ENCODE results near the gene ALKBH8. TPM values are rescaled to one million over a fixed set of nuclear protein-coding genes. Genes with fewer than 3 reads are reported as not detected.

ALKBH8 gene
- total and polyA plus RNA-seq, 2 of the 8 experiments (the other 6 are each of a cell fraction or from before 2014, with no cell fraction given) = 3.6 to 11.9 TPM

DNA sequence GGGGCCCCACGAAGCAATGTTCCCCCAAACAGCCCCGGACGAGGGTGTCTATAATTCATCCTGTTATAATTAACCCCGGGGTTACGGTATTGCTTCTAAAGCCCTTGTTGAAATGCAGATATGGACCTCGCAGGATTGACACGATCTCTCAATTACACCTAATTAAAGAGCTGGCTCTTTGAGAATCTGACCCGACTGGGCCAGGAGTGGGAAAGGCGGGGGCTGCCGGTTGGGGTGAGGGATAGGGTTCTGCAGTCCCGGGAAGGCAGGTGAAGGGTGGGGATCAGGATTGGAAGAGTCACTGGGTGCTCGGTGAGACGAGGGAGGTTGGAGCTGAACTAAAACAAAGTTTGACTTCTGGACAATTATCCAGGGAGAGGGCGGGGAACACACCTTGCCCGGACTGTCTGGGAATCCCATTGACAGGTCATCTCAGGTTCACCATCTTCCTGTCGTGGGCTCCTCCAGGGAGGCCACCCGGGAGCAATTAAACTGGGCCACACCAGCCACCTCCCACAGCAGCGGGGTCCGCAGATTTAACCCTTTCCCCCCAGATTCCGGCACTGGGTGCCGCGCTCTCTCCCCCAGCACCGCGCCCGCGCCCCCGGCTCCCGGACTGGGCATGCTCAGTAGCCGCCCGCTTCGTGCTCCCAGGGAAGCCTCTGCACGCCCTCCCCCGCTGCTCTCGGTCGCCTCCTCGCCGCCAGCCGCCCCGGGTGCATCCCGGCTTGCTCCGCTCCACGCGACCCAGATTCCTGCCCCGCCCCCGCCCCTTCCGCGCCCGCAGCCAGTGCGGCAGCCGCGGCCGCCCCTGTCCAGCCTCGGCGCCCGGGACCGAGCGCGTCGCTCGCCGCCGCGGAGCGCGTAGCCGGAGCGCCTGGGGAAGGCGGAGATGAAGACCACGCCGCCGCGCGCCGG, 25.2 kb upstream of the ALKBH8 start, which contains the start of gene ELMOD1:
ELMOD1 (plus strand) TSS at position 688 of the 918 bp plus-strand sequence. CDS start 27,043 bp downstream, outside the sequence.
- Histone ChIP-seq H2BK12ac (ENCODE audit: low read depth, low read length) (no peak within 1 kb of the TSS), H4K8ac (ENCODE audit: extremely low read depth, insufficient read depth, low read length) (no peak within 1 kb of the TSS; the same call in 1 of the 2 replicates), H4K91ac (replicated peaks; ENCODE audit: insufficient read length, low read length) (no peak within 1 kb of the TSS), H3K9ac (replicated peaks in 1 of 4; ENCODE audit: extremely low read depth in 1 of 4, low read depth in 3 of 4, low read length in 3 of 4) (peak within 1 kb of the TSS in 3 of 4 experiments; percentile 9 to 29 (median 19); a peak in 1 of 7 replicates), H3K36me3 (ENCODE audit: control insufficient read depth in 2 of 4, insufficient read depth in 4 of 4, low read length in 3 of 4) (no peaks in the 10 kb centered on the region), H3K23me2 (ENCODE audit: low read depth, low read length) (peaks cover 11% of the 10 kb centered on the region), H3K14ac (ENCODE audit: insufficient read length) (no peak within 1 kb of the TSS), H3K4me3 (ENCODE audit: extremely low read depth in 1 of 4, insufficient read depth in 2 of 4, low read depth in 3 of 4, low read length in 4 of 4) (peak within 1 kb of the TSS; percentile 84 to 87 (median 85)), H2BK5ac (ENCODE audit: low read depth, low read length) (no peak within 1 kb of the TSS), H2AFZ (ENCODE audit: low read length) (peak within 1 kb of the TSS; percentile 93), H3K79me1 (ENCODE audit: low read depth, low read length) (no peaks in the 10 kb centered on the region), H3K27ac (ENCODE audit: low read depth, low read length) (no peak within 1 kb of the TSS), H3K4ac (replicated peaks; ENCODE audit: insufficient read length, low read depth, low read length) (no peak within 1 kb of the TSS), H2AK5ac (ENCODE audit: low read depth, low read length) (no peak within 1 kb of the TSS), H3K9me3 (ENCODE audit: insufficient read depth in 2 of 2, low read depth in 1 of 2, low read length in 1 of 2) (no peaks in the 10 kb centered on the region), H3K4me2 (ENCODE audit: insufficient read depth in 1 of 2, low read depth in 2 of 2, low read length in 2 of 2) (peak within 1 kb of the TSS; percentile 99 to 100), H3K23ac (ENCODE audit: insufficient read length) (no peak within 1 kb of the TSS), H3K56ac (replicated peaks; ENCODE audit: insufficient read length, low read depth, low read length) (no peak within 1 kb of the TSS), H3K4me1 (replicated peaks in 1 of 4; ENCODE audit: control insufficient read depth in 3 of 4, insufficient read depth in 4 of 4, low read length in 3 of 4) (peaks cover 0 to 16% (median 10%) of the 10 kb centered on the region in 4 experiments; a peak in 6 of 7 replicates), H2BK15ac (ENCODE audit: low read length) (peak within 1 kb of the TSS; percentile 50; the same call in 1 of the 2 replicates), H3K27me3 (replicated peaks in 1 of 4; ENCODE audit: control insufficient read depth in 3 of 4, extremely low read depth in 1 of 4, insufficient read depth in 3 of 4, low read length in 3 of 4) (peaks cover 17 to 57% (median 46%) of the 10 kb centered on the region in 4 experiments), H2BK120ac (replicated peaks; ENCODE audit: low read depth, low read length) (no peak within 1 kb of the TSS), H4K20me1 (replicated peaks in 1 of 2; ENCODE audit: control insufficient read depth in 1 of 2, insufficient read depth in 2 of 2, low read length in 2 of 2) (peaks cover 4 to 7% of the 10 kb centered on the region in 2 experiments), H4K5ac (ENCODE audit: insufficient read length, low read depth, low read length) (no peak within 1 kb of the TSS), H3K79me2 (ENCODE audit: control insufficient read depth in 1 of 2, insufficient read depth in 2 of 2, low read length in 2 of 2) (no peaks in the 10 kb centered on the region), H3K18ac (ENCODE audit: extremely low read depth, low read length) (no peak within 1 kb of the TSS), H2BK20ac (ENCODE audit: low read length) (no peak within 1 kb of the TSS)
- DNase-seq (ENCODE audit: low read depth in 1 of 2, low spot score in 2 of 2) (peak in 1 of 2 experiments; percentile 76), FAIRE-seq (no peak)
- ChIA-PET POLR2A (ENCODE audit: partially characterized antibody) (no interaction called here), CTCF (ENCODE audit: partially characterized antibody) (interaction anchor here (0.6 to 2.0 kb wide), 9 partner anchors 8 to 327 kb away, joined by 3 to 11 read pairs (median 3); partner anchors contain the start of gene ALKBH8)
- 2% methylated on average over 41 of the region's 74 CpGs; no CpG with 5 or more reads in 1 of the 2 experiments for WGBS, 2 experiments (ENCODE audit: extremely low coverage in 1 of 2, insufficient coverage in 1 of 2, insufficient read length in 1 of 2, insufficient replicate concordance in 2 of 2, low coverage in 1 of 2, low lambda C conversion rate in 2 of 2, missing lambda C conversion rate in 1 of 2)
- TF ChIP-seq SIN3A (conservative IDR thresholded peaks at IDR 0.05 in 1 of 2, IDR thresholded peaks at IDR 0.05 in 1 of 2; ENCODE audit: low read depth in 1 of 2, low read length in 2 of 2) (0 out of 4 replicates have a peak, but pooled peaks have one; percentile 16 to 42), JUND (IDR thresholded peaks at IDR 0.05; ENCODE audit: low read length) (0 out of 2 replicates have a peak, but pooled peaks have one; percentile 3), KDM1A (IDR thresholded peaks at IDR 0.05; ENCODE audit: borderline replicate concordance, low read length) (no peak), PHF8 (conservative IDR thresholded peaks at IDR 0.05; ENCODE audit: low read depth, low read length) (peak; percentile 29; the same call in 1 of the 2 replicates), SAP30 (IDR thresholded peaks at IDR 0.05; ENCODE audit: insufficient read depth, insufficient replicate concordance, low read length) (peak; percentile 36)
